Measurements from ENCODE around the gene ICOSLG.
"Not testable (repeated sequence)": the region's sequence is repeated elsewhere in the genome, so short reads cannot be mapped to it uniquely, and the experiment has no call there.

The ICOSLG gene

DNA sequence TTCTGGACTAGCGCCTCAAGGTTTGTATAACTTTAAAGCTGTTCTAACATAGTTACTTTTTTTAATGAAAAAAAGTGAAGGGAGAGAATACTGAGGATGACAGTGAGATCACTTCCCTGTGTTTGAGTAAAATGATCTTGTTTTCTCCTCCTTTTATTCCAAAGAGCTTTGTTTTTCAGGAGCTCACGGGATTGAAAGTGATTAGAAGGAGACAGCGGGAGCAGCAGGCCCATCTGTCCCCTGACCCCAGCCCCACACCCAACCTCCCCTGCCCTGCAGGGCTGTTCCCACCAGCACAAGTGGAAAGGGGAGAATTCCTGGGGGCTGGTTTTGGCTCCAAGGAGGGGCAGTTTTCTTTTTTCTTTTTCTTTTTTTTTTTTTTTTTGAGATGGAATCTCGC lies 23.0 kb upstream of the ICOSLG start:
- FAIRE-seq: no peak

DNA sequence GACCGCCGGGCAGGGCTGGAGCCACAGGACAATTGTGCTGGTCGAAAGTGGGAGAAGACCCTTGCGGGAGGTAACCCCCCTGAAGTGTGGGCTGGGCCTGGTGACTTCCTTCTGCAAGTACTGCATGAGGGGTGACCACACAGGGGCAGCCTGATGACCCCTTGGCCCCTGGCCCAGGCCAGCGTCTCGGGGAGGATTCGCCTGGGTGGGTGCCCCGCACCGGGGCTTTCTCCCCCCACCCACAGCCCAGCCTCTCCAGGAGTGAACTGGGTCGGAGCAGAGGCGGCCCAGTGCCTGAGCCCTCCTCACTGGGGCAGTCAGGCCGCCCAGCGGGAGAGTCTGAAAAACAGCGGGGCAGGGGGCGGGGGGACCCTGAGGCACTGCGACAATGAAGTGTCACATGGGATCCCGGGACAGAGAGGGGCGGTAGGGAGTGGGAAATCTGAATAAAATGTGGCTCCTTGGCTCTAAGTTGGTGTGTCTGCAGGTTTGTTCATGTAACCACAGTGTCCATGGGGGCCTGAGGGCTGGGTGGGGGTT lies 22.5 kb upstream of the ICOSLG start:
- no peak for FAIRE-seq

- no peak for FAIRE-seq
Measured at GRCh38 chr21:44262338-44263056, 21.8 kb upstream of the ICOSLG start.

DNA sequence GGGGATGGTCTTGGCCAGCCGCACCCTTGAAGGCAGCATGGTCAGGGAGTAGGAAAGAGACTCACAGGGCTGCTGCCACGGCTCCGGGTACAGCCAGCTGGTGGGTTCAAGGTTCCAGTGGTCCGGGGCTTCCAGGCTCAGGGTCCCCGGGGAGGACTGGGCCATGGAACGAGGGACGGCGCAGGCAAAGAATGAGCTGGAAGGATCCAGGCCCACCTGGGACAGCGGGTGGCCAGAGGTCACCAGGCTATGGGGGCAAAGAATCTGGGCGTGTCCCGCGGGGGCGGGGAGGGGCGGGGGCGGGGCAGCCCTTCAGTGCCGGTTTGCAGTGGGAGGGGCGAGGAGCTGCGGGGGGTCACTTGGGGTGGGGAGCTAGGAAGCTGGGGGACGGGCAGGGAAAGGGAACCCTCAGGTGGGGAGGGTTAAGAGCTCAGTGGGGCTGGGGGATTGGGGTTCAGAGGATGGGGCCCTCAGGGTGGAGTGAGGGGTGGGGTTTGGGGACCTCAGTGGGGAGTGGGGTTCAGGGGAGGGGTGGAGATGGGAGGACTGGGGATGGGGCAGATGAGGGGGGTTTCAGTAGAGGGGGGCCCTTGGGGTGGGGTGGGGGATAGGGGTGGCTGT lies 21.0 kb upstream of the ICOSLG start, which contains the start of gene DNMT3L:
TSS of gene DNMT3L (minus strand) at position 223 of the 621 bp plus-strand sequence. CDS start 638 bp downstream, outside the sequence.
- FAIRE-seq: no peak

DNA sequence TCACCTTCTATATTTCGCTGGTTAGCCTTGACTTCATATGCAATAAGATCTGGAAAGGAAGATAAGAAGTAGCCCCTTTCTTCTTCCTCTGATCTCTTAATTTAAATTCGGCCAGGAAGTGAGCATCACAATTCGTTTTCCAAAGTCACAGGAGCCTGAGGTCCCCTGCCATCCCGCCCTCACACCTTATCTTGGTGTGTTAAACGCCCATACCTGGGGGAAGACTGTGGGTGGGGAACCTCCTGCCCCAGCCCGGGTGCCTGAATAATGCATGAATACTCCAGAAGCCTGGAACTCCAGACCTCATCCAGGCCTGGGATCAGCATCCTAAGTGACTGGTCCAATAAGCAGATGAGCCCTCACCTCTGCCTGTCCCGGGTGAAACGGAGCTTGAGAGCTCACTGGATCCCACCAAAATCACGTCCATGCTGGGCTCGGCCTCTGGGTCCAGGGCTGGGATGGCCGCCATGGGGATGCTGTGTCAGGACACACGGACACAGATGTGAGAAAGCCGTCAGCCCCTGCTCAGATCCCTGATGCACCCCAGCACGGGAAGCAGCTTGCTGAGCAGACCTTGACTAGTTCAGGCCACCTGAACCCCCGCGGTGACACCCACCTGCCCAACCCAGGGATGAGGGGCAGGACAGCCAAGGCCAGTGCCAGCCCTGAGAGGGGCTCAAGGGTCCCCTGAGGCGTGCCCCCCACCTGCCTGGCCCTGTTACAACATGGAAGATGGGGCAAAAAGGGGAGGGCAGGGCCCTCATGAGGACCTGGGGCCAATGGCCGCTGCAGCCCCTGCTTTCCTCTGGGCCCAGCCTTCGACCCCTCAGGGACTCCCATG lies 20.3 kb upstream of the ICOSLG start:
- no peak for FAIRE-seq

DNA sequence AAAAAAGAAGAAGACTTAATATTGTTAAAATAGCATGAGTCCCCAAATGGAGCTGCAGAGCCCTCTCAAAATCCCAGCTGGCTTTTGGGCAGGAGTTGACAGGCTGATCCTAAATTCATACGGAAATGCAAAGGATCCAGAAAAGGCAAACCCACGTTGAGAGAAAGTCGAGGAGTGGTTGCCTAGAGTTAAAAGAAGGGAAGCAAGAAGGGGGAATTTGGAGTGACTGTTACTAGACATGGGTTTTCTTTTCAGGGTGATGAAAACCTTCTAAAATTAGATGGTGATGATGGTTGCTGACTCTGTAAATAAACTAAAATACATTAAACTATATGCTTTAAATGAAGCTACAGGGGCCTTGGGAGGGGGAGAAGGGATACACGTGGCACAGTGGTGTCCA lies 19.3 kb upstream of the ICOSLG start:
- no peak for FAIRE-seq

DNA sequence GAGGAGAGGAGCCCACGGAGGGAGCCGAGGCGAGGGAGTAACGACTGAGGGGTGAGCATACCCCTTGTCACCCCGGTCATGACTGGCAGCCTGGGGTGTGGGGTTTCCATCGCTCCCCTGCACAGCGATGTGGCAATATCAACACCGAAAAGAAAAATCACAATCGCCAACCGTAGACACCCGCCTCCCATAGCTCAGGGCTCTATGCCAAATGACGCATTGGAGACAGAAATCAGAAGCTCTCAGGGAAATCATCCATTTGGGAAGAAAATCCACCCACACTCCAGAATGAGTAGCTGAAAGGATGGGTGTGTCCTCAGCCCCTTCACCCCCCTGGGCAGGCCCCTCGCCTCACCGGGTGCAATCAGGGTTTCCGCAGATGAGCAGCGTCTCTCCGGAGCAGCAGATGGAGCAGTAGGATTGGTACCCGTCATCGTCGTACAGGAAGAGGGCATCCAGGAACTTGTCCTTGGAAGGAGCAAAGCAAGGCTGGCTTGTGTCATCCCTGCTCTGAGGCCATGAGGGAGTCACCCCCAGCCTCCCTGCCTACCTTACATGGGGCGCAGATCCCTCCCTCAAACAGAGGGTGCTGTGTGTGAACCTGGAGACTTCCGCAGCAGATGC lies 18.5 kb upstream of the ICOSLG start:
- no peak for FAIRE-seq

- no peak for FAIRE-seq
Measured at GRCh38 chr21:44258056-44258725, 17.4 kb upstream of the ICOSLG start.

DNA sequence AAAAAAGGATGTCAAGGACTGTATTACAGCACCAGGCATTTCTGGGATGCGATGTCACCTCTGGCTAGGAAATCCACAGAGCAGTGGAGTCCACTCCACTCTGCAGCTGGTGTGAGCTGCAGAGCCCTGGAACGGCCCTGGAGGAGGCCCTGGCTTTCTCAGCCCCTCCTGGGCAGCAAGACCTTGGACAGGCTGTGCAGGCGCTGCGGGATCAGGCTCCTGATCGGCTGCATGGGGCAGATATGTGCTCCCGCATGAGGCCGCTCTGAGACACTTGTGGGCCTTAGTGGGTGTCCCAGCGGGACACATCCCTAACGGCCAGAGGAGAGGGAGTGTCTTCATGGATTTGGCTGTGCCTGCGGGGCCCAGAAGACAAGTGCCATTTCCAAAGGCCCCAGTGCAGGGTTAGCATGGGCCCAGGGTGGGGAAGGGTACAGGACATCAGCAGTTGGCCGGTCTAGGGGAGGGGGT lies 14.8 kb upstream of the ICOSLG start:
- FAIRE-seq: no peak

DNA sequence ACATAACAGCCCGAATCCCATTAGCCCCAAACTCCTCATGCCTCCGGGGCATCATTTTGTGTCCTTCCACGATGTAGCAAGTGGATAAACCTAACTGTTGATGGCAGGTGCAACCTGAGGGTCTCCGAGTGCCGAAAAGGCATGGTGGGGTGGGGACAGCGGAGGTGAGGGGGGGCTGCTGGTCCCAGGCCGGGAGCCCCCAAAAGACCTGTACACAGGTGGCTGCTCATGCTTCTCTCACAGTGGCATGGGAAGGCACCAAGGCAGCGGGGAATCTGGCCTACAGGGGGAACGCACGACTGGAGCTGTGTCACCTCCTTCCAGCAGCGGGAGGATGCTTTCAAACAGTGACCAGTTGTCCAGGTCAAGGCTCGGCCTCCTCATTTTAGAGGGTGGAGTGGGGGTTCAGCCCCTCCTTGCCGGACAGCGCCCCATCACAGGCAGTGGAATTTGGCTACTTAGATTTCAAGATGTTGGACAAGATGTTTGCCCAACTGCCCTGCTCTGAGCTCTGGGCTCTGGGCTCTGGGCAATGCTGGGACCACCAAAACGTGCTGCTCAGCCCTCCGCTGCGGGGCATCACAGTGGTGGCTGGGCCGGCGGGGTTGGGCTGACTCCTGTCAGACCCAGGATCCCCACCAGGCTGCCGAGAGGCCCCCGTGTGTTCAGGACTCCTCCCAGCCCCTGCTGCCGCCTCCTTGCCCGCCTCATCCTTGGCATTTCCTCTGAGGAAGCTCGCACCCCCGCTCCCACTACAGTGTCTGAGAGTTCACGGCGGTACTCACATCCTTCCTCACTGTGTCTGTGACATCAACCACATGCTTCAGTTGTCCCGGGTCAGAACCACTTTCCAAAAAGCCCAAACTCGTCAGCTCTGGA lies 13.3 kb upstream of the ICOSLG start:
- FAIRE-seq: no peak

- FAIRE-seq: not testable (repeated sequence)
Measured at GRCh38 chr21:44249204-44250037, 8.7 kb upstream of the ICOSLG start.

GRCh38 chr21:44247904-44248303 lies 7.2 kb upstream of the ICOSLG start:
- FAIRE-seq: not testable (repeated sequence)

DNA sequence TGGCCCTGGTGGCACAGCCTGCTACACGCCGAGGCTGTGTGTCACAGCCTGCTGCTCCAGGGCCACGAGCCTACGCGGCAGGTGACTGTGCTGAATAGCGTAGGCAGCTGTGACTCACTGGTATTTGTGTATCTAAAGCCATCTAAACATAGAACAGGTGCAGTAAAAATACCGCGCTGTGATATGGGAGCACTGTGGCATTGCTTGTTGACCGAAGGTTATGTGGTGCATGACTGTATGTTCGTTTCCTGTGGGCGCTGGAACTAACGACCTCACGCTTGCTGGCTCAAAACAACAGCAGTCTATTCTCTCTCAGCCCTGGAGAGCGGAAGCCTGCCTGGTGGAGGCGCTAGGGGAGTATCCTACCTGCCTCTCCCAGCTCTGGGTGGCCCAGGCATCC lies 3.2 kb upstream of the ICOSLG start:
- peak; percentile 57 for FAIRE-seq

DNA sequence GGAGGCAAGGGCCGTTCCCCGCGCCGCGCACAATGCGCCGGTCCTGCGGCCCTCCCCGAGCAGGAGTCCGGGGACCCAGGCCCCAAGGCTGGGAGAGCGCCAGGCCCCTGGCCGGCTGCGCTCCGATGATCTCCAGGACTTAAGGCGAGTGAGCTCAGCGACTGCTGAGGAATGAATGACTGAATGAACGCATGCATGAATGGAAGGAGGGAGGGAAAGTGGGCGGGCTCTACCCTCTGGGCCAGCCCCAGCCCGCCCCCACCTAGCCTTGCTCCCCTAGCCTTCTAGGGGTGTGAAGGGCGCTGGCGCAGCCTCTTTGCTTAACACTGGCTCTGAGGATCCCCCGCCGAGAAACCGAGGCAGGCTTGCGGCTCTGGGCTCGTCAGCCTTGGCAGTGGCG lies 538 bp upstream of the ICOSLG start:
- FAIRE-seq: not testable (repeated sequence)

DNA sequence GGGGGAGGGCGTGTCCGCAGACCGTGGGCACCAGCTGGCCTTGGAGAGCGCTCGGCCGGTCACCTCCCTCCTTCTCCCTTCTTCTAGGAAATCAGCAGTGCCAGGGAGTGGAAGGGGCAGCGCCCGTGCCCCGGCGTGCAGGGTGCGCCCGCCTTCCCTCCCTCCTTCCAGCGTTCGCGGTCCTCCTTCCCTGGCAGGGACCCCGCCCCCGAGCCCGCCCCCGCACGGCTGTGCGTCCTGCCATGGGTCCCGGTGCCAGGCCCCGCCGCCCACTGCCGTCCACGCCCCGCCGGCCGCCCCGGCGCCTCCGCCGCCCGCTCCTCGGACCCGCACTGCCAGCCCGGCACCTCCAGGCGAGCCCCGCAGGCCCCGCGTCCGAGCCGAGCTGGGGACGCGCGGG lies 390 bp downstream of the ICOSLG start:
- FAIRE-seq: not testable (repeated sequence)

GRCh38 chr21:44229561-44229960 lies 11.2 kb downstream of the ICOSLG start:
- FAIRE-seq: not testable (repeated sequence)

DNA sequence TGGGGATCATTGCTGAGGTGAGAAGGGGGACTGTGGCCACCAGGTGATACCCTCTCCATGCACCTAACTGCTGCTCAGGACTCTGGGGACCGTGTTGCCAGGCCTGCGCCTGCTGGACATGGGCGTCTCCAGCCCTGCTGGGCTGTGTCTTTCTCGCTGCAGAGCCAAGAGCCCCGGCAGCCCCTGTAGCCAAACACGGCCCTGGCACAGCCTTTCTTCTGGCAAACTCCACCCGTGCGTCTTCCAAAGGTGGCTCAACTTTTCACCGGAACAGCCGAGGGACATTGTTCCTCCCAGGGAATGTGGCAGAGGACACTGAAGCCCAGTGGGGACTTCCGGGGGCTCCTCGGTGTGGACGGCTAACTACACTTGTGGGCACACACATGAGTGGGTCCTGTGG lies 12.6 kb downstream of the ICOSLG start:
- not testable (repeated sequence) for FAIRE-seq

- FAIRE-seq: not testable (repeated sequence)
Measured at GRCh38 chr21:44227614-44228013, 13.1 kb downstream of the ICOSLG start.

DNA sequence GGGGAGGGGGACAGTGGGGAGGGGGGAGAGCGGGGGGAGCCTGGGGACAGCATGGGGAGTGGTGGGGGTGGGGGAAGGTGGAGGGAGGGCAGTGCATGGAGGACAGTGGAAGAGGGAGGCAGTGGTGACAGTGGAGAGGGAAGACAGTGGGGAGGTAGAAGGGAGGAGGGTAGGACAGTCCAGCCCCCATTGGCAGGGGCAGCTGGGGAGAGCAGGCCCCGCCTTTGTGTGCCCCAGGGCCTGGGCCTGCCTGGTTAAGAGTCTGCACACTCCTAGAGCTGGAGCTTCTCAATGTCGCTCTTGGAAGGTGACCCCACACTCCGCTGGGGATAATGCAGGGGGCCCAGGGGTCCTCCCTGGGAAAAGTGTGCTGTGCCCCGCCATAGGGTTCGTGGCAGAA lies 15.1 kb downstream of the ICOSLG start:
- not testable (repeated sequence) for FAIRE-seq

DNA sequence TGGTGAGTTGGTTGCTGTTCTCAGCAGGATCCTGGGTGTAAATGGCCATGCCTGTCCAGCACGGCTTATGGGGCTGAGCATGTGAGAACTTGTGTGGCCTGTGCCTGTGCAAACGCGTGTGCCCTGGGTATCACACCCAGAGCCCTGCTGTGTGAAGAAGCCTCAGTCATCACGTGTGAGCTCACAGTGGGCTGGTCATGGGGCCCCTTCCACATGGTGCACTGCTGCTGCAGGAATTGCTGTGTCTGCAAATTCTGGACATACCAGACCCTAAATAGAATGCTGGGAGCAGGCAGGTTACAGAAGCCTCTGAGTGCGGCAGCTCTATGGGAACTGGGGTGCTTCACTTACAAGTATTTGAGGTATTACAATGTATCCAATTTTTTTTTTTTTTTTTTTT lies 17.4 kb downstream of the ICOSLG start:
- not testable (repeated sequence) for FAIRE-seq
